DOHH2 (cell line): ENCODE results near the gene FAM20C.

ENCODE experiments used
- H3F3A ChIP-seq: fragments of 200-600 bp; sonication (generic), shearing (Covaris generic); 2 replicates; pipeline ENCODE4 v1.6.0; 2016; ENCODE audit warnings: antibody characterized with exemption, mild to moderate bottlenecking; ENCODE audit not compliant: control insufficient read depth, insufficient read depth
- H3K27ac ChIP-seq: fragments of 200-600 bp; sonication (generic); 2 replicates; pipeline ENCODE4 v1.5.1; 2014; ENCODE audit warnings: low read depth, mild to moderate bottlenecking, low read length, moderate library complexity
- H3K27me3 ChIP-seq: fragments of 200-600 bp; sonication (generic); 2 replicates; pipeline ENCODE4 v1.6.1; 2014; ENCODE audit warnings: mild to moderate bottlenecking, low read length, mixed read lengths; ENCODE audit not compliant: control insufficient read depth
- H3K36me3 ChIP-seq: fragments of 200-600 bp; sonication (generic); 2 replicates; pipeline ENCODE4 v1.6.1; 2014; ENCODE audit warnings: mild to moderate bottlenecking, low read length, moderate library complexity, mixed read lengths; ENCODE audit not compliant: control insufficient read depth
- H3K4me1 ChIP-seq: fragments of 200-600 bp; sonication (generic); 2 replicates; pipeline ENCODE4 v1.6.1; 2014; ENCODE audit warnings: mild to moderate bottlenecking, low read length, mixed read lengths; ENCODE audit not compliant: control insufficient read depth
- H3K4me2 ChIP-seq: fragments of 200-600 bp; sonication (generic); 2 replicates; pipeline ENCODE4 v1.6.0; 2014; ENCODE audit warnings: mild to moderate bottlenecking, low read length, moderate library complexity
- H3K4me3 ChIP-seq: fragments of 200-600 bp; sonication (generic); 2 replicates; pipeline ENCODE4 v1.5.1; 2014; ENCODE audit warnings: mild to moderate bottlenecking, low read length, mixed read lengths
- H3K79me2 ChIP-seq: fragments of 200-600 bp; sonication (generic); 2 replicates; pipeline ENCODE4 v1.6.1; 2014; ENCODE audit warnings: mild to moderate bottlenecking, low read length, mixed read lengths; ENCODE audit not compliant: control insufficient read depth
- H3K9me2 ChIP-seq: fragments of 200-600 bp; sonication (generic); replicated peaks from 2 replicates; pipeline ENCODE4 v1.6.1; 2014; ENCODE audit warnings: mild to moderate bottlenecking, low read length, mixed read lengths; ENCODE audit not compliant: control insufficient read depth
- H3K9me3 ChIP-seq: fragments of 200-600 bp; sonication (generic); 2 replicates; pipeline ENCODE4 v1.6.1; 2014; ENCODE audit warnings: antibody characterized with exemption, low read length, mixed read lengths; ENCODE audit not compliant: control insufficient read depth, insufficient read depth
- H4K20me1 ChIP-seq: fragments of 200-600 bp; sonication (generic); 2 replicates; pipeline ENCODE4 v1.6.0; 2014; ENCODE audit warnings: low read depth, mild to moderate bottlenecking, antibody characterized with exemption, low read length, moderate library complexity; ENCODE audit not compliant: control insufficient read depth, insufficient read depth
- EZH2phosphoT487 ChIP-seq: fragments of 200-600 bp; sonication (generic); IDR thresholded peaks from 2 replicates; pipeline ENCODE4 v1.6.1; 2017; ENCODE audit warnings: borderline replicate concordance, mild to moderate bottlenecking, antibody characterized with exemption, low read length, moderate library complexity, mixed read lengths
- TF ChIP-seq, protein P1 (sequence below): fragments of 200-600 bp; sonication (generic); IDR thresholded peaks from one replicate; pipeline ENCODE4 v1.5.1; 2014; ENCODE audit warnings: antibody characterized with exemption, mild to moderate bottlenecking, low read depth, low read length; ENCODE audit not compliant: poor library complexity, severe bottlenecking

FAM20C gene

DNA sequence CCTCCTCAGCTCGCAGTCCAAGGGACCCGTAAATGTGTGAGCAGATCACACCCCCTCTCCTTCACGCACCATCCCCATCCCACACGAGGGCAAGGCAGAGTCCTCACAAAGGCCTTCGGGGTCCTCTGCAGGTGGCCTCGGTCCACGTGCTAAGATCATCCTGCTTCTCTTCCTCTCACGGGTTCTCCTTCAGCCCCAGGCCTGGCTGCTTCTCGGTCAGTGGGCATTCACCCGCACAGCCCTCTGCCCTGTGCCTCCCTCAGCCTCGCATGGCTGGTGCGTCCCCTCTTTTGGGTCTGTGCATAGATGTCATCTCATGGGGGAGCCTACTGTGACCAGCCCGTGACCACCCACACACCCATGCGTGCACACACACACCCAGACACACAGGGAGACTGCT is 80.3 kb downstream of the FAM20C start:
- no peaks in the 10 kb centered on the region for H3K36me3 ChIP-seq

DNA sequence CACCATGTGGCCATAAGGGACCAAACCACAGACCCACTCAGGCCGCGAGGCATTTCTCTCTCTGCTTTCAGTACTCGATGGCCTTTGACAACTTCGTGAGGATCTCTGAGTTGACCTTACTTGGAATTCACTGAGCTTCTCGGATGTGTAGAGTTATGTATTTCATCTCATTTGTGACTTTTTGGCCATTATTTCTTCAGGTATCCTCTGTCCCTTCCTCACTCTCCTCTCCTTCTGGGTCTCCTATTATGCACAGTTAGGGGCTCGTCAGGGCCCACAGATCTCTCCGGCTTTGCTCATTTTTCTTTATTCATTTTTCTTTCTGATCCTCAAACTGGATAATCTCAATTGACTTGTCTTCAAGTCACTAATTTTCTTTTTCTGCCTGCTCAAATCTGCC is 81.0 kb downstream of the FAM20C start:
- Histone ChIP-seq H3K4me1 (no peaks in the 10 kb centered on the region), H3K79me2 (no peaks in the 10 kb centered on the region)
- no peak for TF ChIP-seq EZH2phosphoT487
- TF ChIP-seq, protein P1, sequence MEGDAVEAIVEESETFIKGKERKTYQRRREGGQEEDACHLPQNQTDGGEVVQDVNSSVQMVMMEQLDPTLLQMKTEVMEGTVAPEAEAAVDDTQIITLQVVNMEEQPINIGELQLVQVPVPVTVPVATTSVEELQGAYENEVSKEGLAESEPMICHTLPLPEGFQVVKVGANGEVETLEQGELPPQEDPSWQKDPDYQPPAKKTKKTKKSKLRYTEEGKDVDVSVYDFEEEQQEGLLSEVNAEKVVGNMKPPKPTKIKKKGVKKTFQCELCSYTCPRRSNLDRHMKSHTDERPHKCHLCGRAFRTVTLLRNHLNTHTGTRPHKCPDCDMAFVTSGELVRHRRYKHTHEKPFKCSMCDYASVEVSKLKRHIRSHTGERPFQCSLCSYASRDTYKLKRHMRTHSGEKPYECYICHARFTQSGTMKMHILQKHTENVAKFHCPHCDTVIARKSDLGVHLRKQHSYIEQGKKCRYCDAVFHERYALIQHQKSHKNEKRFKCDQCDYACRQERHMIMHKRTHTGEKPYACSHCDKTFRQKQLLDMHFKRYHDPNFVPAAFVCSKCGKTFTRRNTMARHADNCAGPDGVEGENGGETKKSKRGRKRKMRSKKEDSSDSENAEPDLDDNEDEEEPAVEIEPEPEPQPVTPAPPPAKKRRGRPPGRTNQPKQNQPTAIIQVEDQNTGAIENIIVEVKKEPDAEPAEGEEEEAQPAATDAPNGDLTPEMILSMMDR = no peak

More for the DNA sequence above, 80.3 kb downstream of the FAM20C start:
- Histone ChIP-seq H4K20me1 (no peaks in the 10 kb centered on the region), H3K4me3 (no peak overlapping the region), H3K27ac (no peak overlapping the region), H3K9me3 (peaks cover 47% of the 10 kb centered on the region), H3K27me3 (no peaks in the 10 kb centered on the region), H3K79me2 (no peaks in the 10 kb centered on the region), H3F3A (no peaks in the 10 kb centered on the region), H3K4me1 (no peaks in the 10 kb centered on the region), H3K9me2 (no peaks in the 10 kb centered on the region), H3K4me2 (no peak overlapping the region)
- TF ChIP-seq, protein P1 = no peak

DNA sequence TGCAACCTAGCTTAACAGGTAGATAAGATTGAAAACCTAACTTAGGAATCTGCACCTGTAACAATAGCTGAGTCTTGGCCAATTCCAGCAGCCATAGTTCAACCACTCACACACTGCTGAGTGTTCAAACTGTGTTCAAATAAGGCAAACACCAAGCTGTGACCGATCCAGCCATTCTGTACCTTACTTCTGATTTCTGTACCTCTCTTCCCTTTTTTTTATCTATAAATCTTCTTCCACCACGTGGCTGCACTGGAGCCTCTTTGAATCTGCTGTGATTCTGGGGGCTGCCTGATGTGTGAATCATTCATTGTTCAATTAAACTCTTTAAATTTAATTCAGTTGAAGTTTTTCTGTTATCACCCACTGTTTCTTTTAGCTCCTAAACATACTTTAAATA is 81.9 kb downstream of the FAM20C start:
- TF ChIP-seq, protein P1 = no peak
- no peak for TF ChIP-seq EZH2phosphoT487
- Histone ChIP-seq H3K4me2 (no peak overlapping the region), H3K9me3 (peaks cover 35% of the 10 kb centered on the region)

More for the DNA sequence above, 81.0 kb downstream of the FAM20C start:
- H3K9me2 ChIP-seq = no peaks in the 10 kb centered on the region
- peaks cover 41% of the 10 kb centered on the region for H3K9me3 ChIP-seq
- H3K4me3 ChIP-seq = no peak overlapping the region
- H4K20me1 ChIP-seq = no peaks in the 10 kb centered on the region
- H3K27ac ChIP-seq = no peak overlapping the region
- no peak overlapping the region for H3K4me2 ChIP-seq
- H3K27me3 ChIP-seq = no peaks in the 10 kb centered on the region
- H3K36me3 ChIP-seq = no peaks in the 10 kb centered on the region
- H3F3A ChIP-seq = no peaks in the 10 kb centered on the region

More for the DNA sequence above, 81.9 kb downstream of the FAM20C start:
- Histone ChIP-seq H3K36me3 (no peaks in the 10 kb centered on the region), H3K9me2 (no peaks in the 10 kb centered on the region), H3K27me3 (no peaks in the 10 kb centered on the region), H3F3A (no peaks in the 10 kb centered on the region), H3K4me1 (no peaks in the 10 kb centered on the region), H3K79me2 (no peaks in the 10 kb centered on the region), H3K4me3 (no peak overlapping the region), H4K20me1 (no peaks in the 10 kb centered on the region), H3K27ac (no peak overlapping the region)
